NCI-H2107 treated with DMSO at 0.1 percent for 48 hours (cell line): ENCODE measurements around the gene EPHA4.

Experiments
- DNase-seq: peaks from one replicate; lab custom pipeline; 2025; ENCODE audit not compliant: unreplicated experiment; lab: John Stamatoyannopoulos, UW

EPHA4 gene

GRCh38 chr2:221480163-221480562, 91.9 kb downstream of the EPHA4 start:
- no peak for DNase-seq

- DNase-seq = no peak
Observed at GRCh38 chr2:221478485-221478863, 93.6 kb downstream of the EPHA4 start.

GRCh38 chr2:221477714-221478484, 94.2 kb downstream of the EPHA4 start:
- DNase-seq = no peak

- no peak for DNase-seq
Observed at GRCh38 chr2:221476195-221476594, 95.9 kb downstream of the EPHA4 start.

- no peak for DNase-seq
Observed at GRCh38 chr2:221473451-221473850, 98.7 kb downstream of the EPHA4 start.

GRCh38 chr2:221468317-221468716, 103.8 kb downstream of the EPHA4 start:
- DNase-seq = no peak

- no peak for DNase-seq
Observed at GRCh38 chr2:221467610-221468009, 104.5 kb downstream of the EPHA4 start.

GRCh38 chr2:221466744-221467143, 105.4 kb downstream of the EPHA4 start:
- no peak for DNase-seq

- no peak for DNase-seq
Observed at GRCh38 chr2:221465776-221466175, 106.3 kb downstream of the EPHA4 start.

GRCh38 chr2:221464971-221465370, 107.1 kb downstream of the EPHA4 start:
- DNase-seq = no peak

GRCh38 chr2:221463241-221463896, 108.7 kb downstream of the EPHA4 start:
- peak; percentile 8 for DNase-seq

GRCh38 chr2:221461901-221462300, 110.2 kb downstream of the EPHA4 start:
- DNase-seq = no peak

- no peak for DNase-seq
Observed at GRCh38 chr2:221460136-221460535, 112.0 kb downstream of the EPHA4 start.

- DNase-seq = no peak
Observed at GRCh38 chr2:221458578-221458977, 113.5 kb downstream of the EPHA4 start.

- no peak for DNase-seq
Observed at GRCh38 chr2:221455214-221455613, 116.9 kb downstream of the EPHA4 start.

- DNase-seq = no peak
Observed at GRCh38 chr2:221454459-221455105, 117.5 kb downstream of the EPHA4 start.

- DNase-seq = no peak
Observed at GRCh38 chr2:221451862-221452788, 120.0 kb downstream of the EPHA4 start.

- DNase-seq = no peak
Observed at GRCh38 chr2:221450280-221450679, 121.8 kb downstream of the EPHA4 start.

GRCh38 chr2:221449406-221449805, 122.7 kb downstream of the EPHA4 start:
- DNase-seq = no peak

- DNase-seq = no peak
Observed at GRCh38 chr2:221448844-221449390, 123.2 kb downstream of the EPHA4 start.
